Tibial nerve (tissue), 4 donors: ENCODE data around the gene CHSY3.

ENCODE experiments used
- EP300 ChIP-seq, 2 donors: sonication (generic); formaldehyde crosslinking; IDR thresholded peaks; one replicate each; pipeline ENCODE4 v1.6.1; 2017; ENCODE audit warnings: antibody characterized with exemption in 2 of 2, mild to moderate bottlenecking in 1 of 2
- TF ChIP-seq, protein P1 (sequence below), 5 experiments: fragments of 200-600 bp in 3 of 5; fragments of 450-650 bp in 2 of 5; sonication (generic) in 3 of 5; IDR thresholded peaks; one replicate each; pipeline ENCODE4 v1.5.1; 2016 to 2019; ENCODE audit warnings: antibody characterized with exemption in 5 of 5, mild to moderate bottlenecking in 3 of 5, moderate library complexity in 2 of 5

GRCh38 chr5:130231786-130232185 lies 327.5 kb downstream of the CHSY3 start:
- TF ChIP-seq, protein P1, sequence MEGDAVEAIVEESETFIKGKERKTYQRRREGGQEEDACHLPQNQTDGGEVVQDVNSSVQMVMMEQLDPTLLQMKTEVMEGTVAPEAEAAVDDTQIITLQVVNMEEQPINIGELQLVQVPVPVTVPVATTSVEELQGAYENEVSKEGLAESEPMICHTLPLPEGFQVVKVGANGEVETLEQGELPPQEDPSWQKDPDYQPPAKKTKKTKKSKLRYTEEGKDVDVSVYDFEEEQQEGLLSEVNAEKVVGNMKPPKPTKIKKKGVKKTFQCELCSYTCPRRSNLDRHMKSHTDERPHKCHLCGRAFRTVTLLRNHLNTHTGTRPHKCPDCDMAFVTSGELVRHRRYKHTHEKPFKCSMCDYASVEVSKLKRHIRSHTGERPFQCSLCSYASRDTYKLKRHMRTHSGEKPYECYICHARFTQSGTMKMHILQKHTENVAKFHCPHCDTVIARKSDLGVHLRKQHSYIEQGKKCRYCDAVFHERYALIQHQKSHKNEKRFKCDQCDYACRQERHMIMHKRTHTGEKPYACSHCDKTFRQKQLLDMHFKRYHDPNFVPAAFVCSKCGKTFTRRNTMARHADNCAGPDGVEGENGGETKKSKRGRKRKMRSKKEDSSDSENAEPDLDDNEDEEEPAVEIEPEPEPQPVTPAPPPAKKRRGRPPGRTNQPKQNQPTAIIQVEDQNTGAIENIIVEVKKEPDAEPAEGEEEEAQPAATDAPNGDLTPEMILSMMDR (IDR thresholded peaks at IDR 0.05) = no peak
- TF ChIP-seq EP300 (IDR thresholded peaks at IDR 0.05) = no peak
